ENCODE measurements around the gene APOBEC3B.

- no peak for TF ChIP-seq POLR2A (IDR thresholded peaks at IDR 0.05; ENCODE audit: low read depth, low read length)
- no peak for TF ChIP-seq POLR2AphosphoS5 (IDR thresholded peaks at IDR 0.05; ENCODE audit: low read depth, low read length)
- no peak for TF ChIP-seq TAF1 (IDR thresholded peaks at IDR 0.05; ENCODE audit: low read depth, low read length)
- no peak for TF ChIP-seq SPI1 (IDR thresholded peaks at IDR 0.05; ENCODE audit: low read depth, low read length)
- no peak for TF ChIP-seq PAX5 (IDR thresholded peaks at IDR 0.05; ENCODE audit: insufficient read depth, low read length, severe bottlenecking)
These were observed 25.6 kb upstream of the APOBEC3B start for GRCh38 chr22:38956551-38956950.

All from GM12891 (cell line).